ENCODE data around the gene PLP1.
"Not testable (repeated sequence)": the region's sequence is repeated elsewhere in the genome, so short reads cannot be mapped to it uniquely, and the experiment has no call there.

PLP1 gene

DNA sequence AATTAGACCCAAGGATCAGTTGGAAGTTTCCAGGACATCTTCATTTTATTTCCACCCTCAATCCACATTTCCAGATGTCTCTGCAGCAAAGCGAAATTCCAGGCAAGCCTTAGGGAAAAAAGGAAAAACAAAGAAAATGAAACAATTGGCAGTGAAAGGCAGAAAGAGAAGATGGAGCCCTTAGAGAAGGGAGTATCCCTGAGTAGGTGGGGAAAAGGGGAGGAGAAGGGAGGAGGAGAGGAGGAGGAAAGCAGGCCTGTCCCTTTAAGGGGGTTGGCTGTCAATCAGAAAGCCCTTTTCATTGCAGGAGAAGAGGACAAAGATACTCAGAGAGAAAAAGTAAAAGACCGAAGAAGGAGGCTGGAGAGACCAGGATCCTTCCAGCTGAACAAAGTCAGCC lies at the start of gene PLP1:
PLP1 (plus strand) TSS at position 295 of the 400 bp plus-strand sequence. CDS start 156 bp downstream, outside the sequence.
- no peak for DNase-seq

- DNase-seq = no peak
These were observed 49.5 kb upstream of the PLP1 start for GRCh38 chrX:103727115-103727514.

DNA sequence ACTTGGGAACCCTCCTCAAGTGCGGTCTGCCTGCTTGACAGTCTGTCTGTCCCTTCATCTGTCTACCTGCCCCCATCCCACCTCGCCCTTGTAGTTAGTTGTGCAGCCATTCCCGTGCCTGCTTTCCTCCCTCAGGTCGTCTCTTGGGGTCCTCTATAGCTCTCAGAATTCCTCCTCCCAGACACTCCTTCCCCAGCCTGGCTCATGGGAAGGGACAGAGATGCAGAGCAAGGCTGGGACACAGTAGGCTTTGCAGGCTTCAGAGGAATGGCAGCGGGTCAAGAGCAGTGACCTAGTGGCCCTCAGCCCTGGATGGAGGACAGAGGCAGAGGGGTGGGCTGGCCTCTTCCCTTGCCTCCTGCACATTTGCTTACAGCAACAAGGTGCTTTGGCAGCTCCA lies 47.6 kb upstream of the PLP1 start:
- no peak for DNase-seq

GRCh38 chrX:103730147-103730795 lies 46.4 kb upstream of the PLP1 start:
- peak; percentile 3 for DNase-seq

- peak; percentile 0 for DNase-seq
These were observed 45.7 kb upstream of the PLP1 start for GRCh38 chrX:103730796-103731493.

GRCh38 chrX:103733017-103733416 lies 43.6 kb upstream of the PLP1 start:
- DNase-seq = no peak

DNA sequence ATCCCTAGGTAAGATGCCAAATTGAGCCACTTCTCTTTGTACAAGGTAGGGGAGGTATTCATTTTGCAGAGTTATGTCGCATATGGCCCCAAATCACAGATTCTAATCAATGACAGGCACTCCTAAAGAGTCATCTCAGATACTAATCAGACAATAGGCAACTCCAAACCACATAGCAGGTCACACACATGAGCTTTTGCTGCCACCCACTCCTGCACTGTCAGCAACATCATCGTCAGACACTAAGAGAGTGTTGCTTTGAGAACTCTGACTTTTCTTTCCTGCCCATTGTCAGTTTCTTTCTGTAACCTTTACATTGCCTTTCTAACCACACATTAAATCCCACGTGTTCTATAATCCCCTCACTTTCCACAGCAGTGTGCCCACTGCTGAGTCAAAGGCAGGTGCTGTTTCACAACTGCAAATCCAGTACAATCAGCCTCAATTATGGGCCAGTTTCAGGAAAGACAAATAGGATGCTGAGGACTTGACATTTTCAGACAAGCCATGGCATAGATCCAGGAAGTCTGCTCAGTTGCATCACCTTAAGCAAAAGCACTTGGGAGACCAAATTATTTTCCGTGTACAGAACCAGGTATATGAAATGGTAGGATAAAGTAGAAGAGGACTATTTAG lies 42.4 kb upstream of the PLP1 start:
- DNase-seq = no peak

GRCh38 chrX:103737696-103738095 lies 38.9 kb upstream of the PLP1 start:
- no peak for DNase-seq

DNA sequence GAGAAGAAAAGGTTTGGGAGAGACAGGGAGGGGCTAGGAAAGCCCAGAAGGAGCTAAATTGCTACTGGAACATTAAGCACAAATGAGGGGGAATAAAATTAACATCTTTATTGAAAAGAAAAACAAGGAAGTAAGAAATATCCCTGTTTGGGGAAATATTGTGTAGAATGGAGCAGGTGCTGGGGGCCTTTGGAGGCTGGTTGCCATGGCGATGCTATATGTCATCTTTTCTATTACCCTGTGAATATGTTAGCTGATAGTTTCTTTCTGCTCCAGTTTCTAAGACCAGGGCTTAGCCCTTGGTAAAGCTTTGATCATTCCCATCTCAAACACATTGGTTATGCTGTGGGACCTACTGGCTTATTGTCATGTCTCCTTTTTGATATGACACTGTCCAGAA lies 37.2 kb upstream of the PLP1 start:
- DNase-seq = no peak

GRCh38 chrX:103741879-103742278 lies 34.8 kb upstream of the PLP1 start:
- no peak for DNase-seq

- no peak for DNase-seq
These were observed 34.3 kb upstream of the PLP1 start for GRCh38 chrX:103742339-103742738.

GRCh38 chrX:103747163-103747562 lies 29.5 kb upstream of the PLP1 start:
- DNase-seq = no peak

GRCh38 chrX:103754401-103754800 lies 22.2 kb upstream of the PLP1 start:
- no peak for DNase-seq

DNA sequence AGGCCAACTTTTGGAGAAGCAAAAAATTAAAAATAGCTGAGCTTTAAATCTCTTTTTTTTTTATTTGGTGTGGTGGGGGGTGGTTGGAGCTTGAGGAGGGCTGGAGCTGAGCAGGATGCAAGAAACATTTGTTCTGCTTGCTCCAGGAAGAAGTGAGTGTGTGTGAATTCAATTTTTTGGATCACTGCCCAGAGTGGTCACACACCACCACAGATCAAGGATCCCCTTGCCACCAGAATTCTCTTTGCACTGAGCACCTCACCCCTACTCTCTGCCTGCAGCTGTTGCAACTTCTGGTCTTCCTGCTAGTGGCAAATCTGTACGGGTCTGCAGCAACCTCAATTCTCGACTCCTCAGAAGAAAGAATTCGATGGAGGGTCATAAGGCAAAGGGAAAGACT lies 19.9 kb upstream of the PLP1 start:
- DNase-seq = no peak

- no peak for DNase-seq
These were observed 18.1 kb upstream of the PLP1 start for GRCh38 chrX:103758555-103758954.

DNA sequence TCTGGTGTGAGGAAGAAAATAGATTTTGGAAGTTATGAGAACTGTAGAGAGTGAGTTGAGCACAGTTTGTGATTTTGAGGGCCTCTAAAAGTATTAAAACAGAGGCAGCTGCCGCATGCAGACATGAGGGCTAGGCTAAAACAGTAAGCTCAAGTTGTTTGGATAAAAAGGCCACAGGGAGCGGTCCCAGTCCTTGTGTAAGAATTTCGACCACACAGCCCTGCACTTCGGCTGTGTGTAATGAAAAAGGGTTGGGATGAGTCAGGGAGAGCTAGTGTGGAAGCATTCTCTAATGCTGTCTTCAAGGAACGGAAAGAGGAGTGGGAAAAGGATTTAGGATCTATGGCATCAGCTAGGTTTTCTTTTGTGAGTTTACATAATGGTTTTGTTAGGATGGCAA lies 13.1 kb upstream of the PLP1 start:
- DNase-seq = not testable (repeated sequence)

- not testable (repeated sequence) for DNase-seq
These were observed 9.7 kb upstream of the PLP1 start for GRCh38 chrX:103766813-103767555.

- no peak for DNase-seq
These were observed 3.2 kb upstream of the PLP1 start for GRCh38 chrX:103773445-103773844.

- DNase-seq = peak; percentile 21
These were observed 2.5 kb upstream of the PLP1 start for GRCh38 chrX:103774070-103774642.

- no peak for DNase-seq
These were observed 2.6 kb downstream of the PLP1 start for GRCh38 chrX:103779141-103779789.

DNA sequence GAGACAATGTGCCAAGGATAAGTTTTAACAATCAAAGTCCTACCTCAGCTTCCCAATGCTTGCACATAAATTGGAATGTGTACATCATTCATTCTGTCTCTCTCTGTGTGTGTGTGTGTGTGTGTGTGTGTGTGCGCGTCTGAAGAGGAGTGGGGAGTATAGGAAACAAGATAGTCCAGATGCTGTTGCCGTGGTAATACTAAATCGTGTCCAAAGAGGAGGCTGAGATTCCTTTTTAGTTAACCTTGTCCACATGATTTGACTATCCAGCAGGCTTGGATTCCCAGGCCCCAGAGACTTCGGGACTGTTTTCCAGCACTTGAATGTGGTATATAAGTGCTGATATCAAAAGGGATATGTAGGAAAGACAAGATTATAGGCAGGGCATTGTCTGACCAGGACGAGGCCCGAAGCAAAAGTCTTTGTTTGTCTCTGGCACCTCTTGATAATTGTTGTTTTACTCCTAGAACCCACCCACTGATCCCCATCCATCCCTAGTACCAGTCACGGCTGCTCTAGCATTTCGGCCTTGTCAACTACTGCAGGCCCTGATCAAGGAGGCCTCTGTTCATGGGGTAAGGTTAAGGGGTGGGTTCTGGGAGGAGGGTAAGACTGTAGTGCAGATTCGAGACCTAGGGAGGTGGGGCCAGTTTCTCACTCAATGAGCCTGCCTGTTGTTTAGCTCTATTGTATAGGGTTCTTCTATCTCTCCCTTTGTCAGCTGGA lies 3.9 kb downstream of the PLP1 start:
- no peak for DNase-seq

DNA sequence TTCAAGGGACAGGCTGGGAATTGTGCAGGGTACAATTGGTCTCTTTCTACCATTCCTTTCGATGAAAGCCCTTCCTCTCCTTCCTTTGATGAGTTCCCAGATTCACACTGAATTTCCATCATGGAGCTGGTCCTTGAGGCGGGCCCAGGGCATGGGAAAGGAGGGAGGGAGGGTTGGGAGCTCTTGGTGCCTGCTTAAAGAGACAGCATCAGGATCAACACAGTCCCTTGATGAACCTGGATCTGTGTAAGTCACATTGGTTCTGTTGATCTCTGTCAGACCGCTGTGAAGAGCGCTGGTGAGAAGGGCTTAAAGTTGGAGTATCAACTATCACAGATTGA lies 4.4 kb downstream of the PLP1 start:
- DNase-seq = no peak
